Smooth muscle cell (in vitro differentiated cells): ENCODE data around the gene SMAD4. TPM values are rescaled to one million over a fixed set of nuclear protein-coding genes. Genes with fewer than 3 reads are reported as not detected.
A peak's percentile ranks its signal among the peaks of the same experiment; 100 is the strongest.

ENCODE experiments used
- DNase-seq: peaks from one replicate; lab custom pipeline; 2025; ENCODE audit not compliant: unreplicated experiment; lab: John Stamatoyannopoulos, UW
- H2AFZ ChIP-seq: fragments of 200-600 bp; sonication (generic); 2 replicates; pipeline ENCODE4 v1.6.0; 2016; ENCODE audit warnings: antibody characterized with exemption, low read depth, mild to moderate bottlenecking
- H3F3A ChIP-seq: fragments of 200-600 bp; sonication (generic); 2 replicates; pipeline ENCODE4 v1.6.0; 2017; ENCODE audit warnings: antibody characterized with exemption, low read depth
- H3K27ac ChIP-seq: fragments of 200-600 bp; sonication (generic); 2 replicates; pipeline ENCODE4 v1.5.1; 2016; ENCODE audit warnings: low read depth, mild to moderate bottlenecking
- H3K27me3 ChIP-seq: fragments of 200-600 bp; sonication (generic); 2 replicates; pipeline ENCODE4 v1.6.1; 2016; ENCODE audit warnings: low read depth, mild to moderate bottlenecking
- H3K36me3 ChIP-seq: fragments of 200-600 bp; sonication (generic); 2 replicates; pipeline ENCODE4 v1.5.1; 2016; ENCODE audit warnings: low read depth
- H3K4me1 ChIP-seq: fragments of 200-600 bp; sonication (generic); 2 replicates; pipeline ENCODE4 v1.5.1; 2016; ENCODE audit warnings: low read depth
- H3K4me2 ChIP-seq: fragments of 200-600 bp; sonication (generic); 2 replicates; pipeline ENCODE4 v1.6.0; 2016; ENCODE audit warnings: mild to moderate bottlenecking
- H3K4me3 ChIP-seq: fragments of 200-600 bp; sonication (generic); 2 replicates; pipeline ENCODE4 v1.5.1; 2016; ENCODE audit warnings: mild to moderate bottlenecking
- H3K79me2 ChIP-seq: fragments of 200-600 bp; sonication (generic); 2 replicates; pipeline ENCODE4 v1.6.0; 2016; ENCODE audit warnings: low read depth, mild to moderate bottlenecking
- H3K9ac ChIP-seq: fragments of 200-600 bp; sonication (generic); 2 replicates; pipeline ENCODE4 v1.6.0; 2016; ENCODE audit warnings: low read depth
- H3K9me3 ChIP-seq: fragments of 200-600 bp; sonication (generic); replicated peaks from 2 replicates; pipeline ENCODE4 v1.5.1; 2016; ENCODE audit warnings: low read depth
- H4K20me1 ChIP-seq: fragments of 200-600 bp; sonication (generic); 2 replicates; pipeline ENCODE4 v1.6.0; 2016; ENCODE audit warnings: low read depth
- CTCF ChIP-seq: fragments of 200-600 bp; sonication (generic); IDR thresholded peaks from 2 replicates; pipeline ENCODE4 v1.5.1; 2017; ENCODE audit warnings: borderline replicate concordance, mild to moderate bottlenecking, antibody characterized with exemption; ENCODE audit not compliant: insufficient read depth, poor library complexity, severe bottlenecking
- WGBS: methylation state at CpG from one replicate; pipeline ENCODE4 v1.1.7; 2016; ENCODE audit warnings: low lambda C conversion rate; 5-methylcytosine and 5-hydroxymethylcytosine counted together
- polyA plus RNA-seq: library from polyadenylated mRNA; unstranded; fragments of >200 nt; fragmentation: Nextera tagmentation; extraction: Ambion mirVana; gene quantifications from 2 replicates; pipeline ENCODE4 v1.2.1, GENCODE V29; 2016
- total RNA-seq: library from RNA; depleted of rRNA; stranded (reverse); fragments of >200 nt; gene quantifications from 2 replicates; pipeline ENCODE4 v1.2.3, GENCODE V29; 2014

SMAD4 gene
- total and polyA plus RNA-seq, 2 experiments from 2014 or later: 76.4 to 88.9 TPM

GRCh38 chr18:51029378-51029693, 677 bp upstream of the SMAD4 start:
- H3K79me2 ChIP-seq: peaks cover 49% of the 10 kb centered on the region

GRCh38 chr18:51030537-51031258, 685 bp downstream of the SMAD4 start:
- under 1% methylated on average over 25 of the region's 66 CpGs for WGBS

More at GRCh38 chr18:51029378-51029693, 677 bp upstream of the SMAD4 start:
- no peaks in the 10 kb centered on the region for H3K36me3 ChIP-seq
- 31% methylated on average over 10 of the region's 10 CpGs for WGBS
- H3K27me3 ChIP-seq: no peaks in the 10 kb centered on the region
- DNase-seq: no peak
- no peak for TF ChIP-seq CTCF
- H4K20me1 ChIP-seq: peaks cover 37% of the 10 kb centered on the region
- peak overlapping the region; percentile 89 for H2AFZ ChIP-seq
- H3K4me2 ChIP-seq: peak overlapping the region; percentile 85
- H3K4me1 ChIP-seq: peaks cover 30% of the 10 kb centered on the region
- H3K4me3 ChIP-seq: peak overlapping the region; percentile 95
- H3K9ac ChIP-seq: peak overlapping the region; percentile 91
- peak overlapping the region; percentile 90 for H3K27ac ChIP-seq
- no peaks in the 10 kb centered on the region for H3K9me3 ChIP-seq
- no peaks in the 10 kb centered on the region for H3F3A ChIP-seq

GRCh38 chr18:51032193-51032592, 2.2 kb downstream of the SMAD4 start:
- no peak for TF ChIP-seq CTCF
- Histone ChIP-seq H2AFZ (no peak overlapping the region), H4K20me1 (peaks cover 66% of the 10 kb centered on the region), H3F3A (no peaks in the 10 kb centered on the region), H3K9ac (peak overlapping the region; percentile 91), H3K9me3 (no peaks in the 10 kb centered on the region), H3K4me2 (peak overlapping the region; percentile 85), H3K4me3 (peak overlapping the region; percentile 95), H3K27me3 (no peaks in the 10 kb centered on the region), H3K79me2 (peaks cover 78% of the 10 kb centered on the region), H3K36me3 (no peaks in the 10 kb centered on the region), H3K4me1 (peaks cover 34% of the 10 kb centered on the region), H3K27ac (peak overlapping the region; percentile 0)
- DNase-seq: no peak
- WGBS: 36% methylated on average over 5 of the region's 5 CpGs

More at GRCh38 chr18:51030537-51031258, 685 bp downstream of the SMAD4 start:
- Histone ChIP-seq H2AFZ (no peak overlapping the region), H3K9ac (peak overlapping the region; percentile 91), H3K4me2 (peak overlapping the region; percentile 85), H3K9me3 (no peaks in the 10 kb centered on the region), H3F3A (no peaks in the 10 kb centered on the region), H3K27ac (peak overlapping the region; percentile 90), H4K20me1 (peaks cover 51% of the 10 kb centered on the region), H3K4me1 (peaks cover 30% of the 10 kb centered on the region), H3K27me3 (no peaks in the 10 kb centered on the region), H3K4me3 (peak overlapping the region; percentile 95), H3K79me2 (peaks cover 63% of the 10 kb centered on the region), H3K36me3 (no peaks in the 10 kb centered on the region)
- DNase-seq: peak; percentile 52
- TF ChIP-seq CTCF: no peak

GRCh38 chr18:51037230-51037629, 7.2 kb downstream of the SMAD4 start:
- Histone ChIP-seq H3K27ac (peak overlapping the region; percentile 23), H2AFZ (no peak overlapping the region), H3K4me2 (no peak overlapping the region), H3F3A (no peaks in the 10 kb centered on the region), H3K36me3 (no peaks in the 10 kb centered on the region), H3K27me3 (no peaks in the 10 kb centered on the region), H3K9me3 (no peaks in the 10 kb centered on the region), H3K79me2 (peaks cover 100% of the 10 kb centered on the region), H3K4me1 (peaks cover 10% of the 10 kb centered on the region), H3K4me3 (no peak overlapping the region), H3K9ac (no peak overlapping the region), H4K20me1 (peaks cover 100% of the 10 kb centered on the region)
- WGBS: 92% methylated on average over 2 of the region's 2 CpGs
- TF ChIP-seq CTCF: no peak
- DNase-seq: no peak
